K562 (cell line): ENCODE results near the gene SCG3. TPM values are rescaled to one million over a fixed set of nuclear protein-coding genes. Genes with fewer than 3 reads are reported as not detected.

ENCODE experiments used
- C11orf30 ChIP-seq: fragments of 450-650 bp; IDR thresholded peaks from 2 replicates; pipeline ENCODE4 v1.6.1; 2016; ENCODE audit warnings: low read depth, mild to moderate bottlenecking
- CLOCK ChIP-seq: fragments of 250-450 bp; sonication (Bioruptor Pico); IDR thresholded peaks from 2 replicates; pipeline ENCODE4 v1.4.0; 2020; ENCODE audit warnings: mild to moderate bottlenecking, moderate library complexity, borderline replicate concordance
- HINFP ChIP-seq: fragments of 450-650 bp; conservative IDR thresholded peaks from 2 replicates; pipeline ENCODE4 v1.6.1; 2016; ENCODE audit warnings: missing genetic modification characterization, low read depth, mild to moderate bottlenecking, control low read depth, missing compliant biosample characterization
- PCBP2 ChIP-seq: fragments of 200-400 bp; formaldehyde crosslinking; IDR thresholded peaks from 2 replicates; pipeline ENCODE4 v1.6.1; 2018; ENCODE audit warnings: low read length, low read depth, mild to moderate bottlenecking, moderate library complexity; ENCODE audit not compliant: poor library complexity, severe bottlenecking
- PHTF2 ChIP-seq: fragments of 250-450 bp; sonication (Bioruptor Pico); IDR thresholded peaks from 2 replicates; pipeline ENCODE4 v1.5.0; 2021; ENCODE audit warnings: mild to moderate bottlenecking
- RCOR1 ChIP-seq, 2 experiments: IDR thresholded peaks; 2 replicates each; pipeline ENCODE4 v1.6.1; 2012; ENCODE audit warnings: low read depth in 2 of 2, low read length in 2 of 2, borderline replicate concordance in 1 of 2, improper control_type of control experiment in 1 of 2
- SAFB2 ChIP-seq: fragments of 200-400 bp; formaldehyde crosslinking; IDR thresholded peaks from 2 replicates; pipeline ENCODE4 v1.6.1; 2018; ENCODE audit warnings: borderline replicate concordance, low read length, low read depth, moderate library complexity; ENCODE audit not compliant: severe bottlenecking
- SIN3A ChIP-seq, 2 experiments: fragments of 150-350 bp in 1 of 2; IDR thresholded peaks; 2 replicates each; pipeline ENCODE4 v1.6.1; 2011 to 2016; ENCODE audit warnings: borderline replicate concordance in 2 of 2, low read depth in 2 of 2, low read length in 2 of 2, mild to moderate bottlenecking in 2 of 2, moderate library complexity in 2 of 2; ENCODE audit not compliant: control insufficient read depth in 1 of 2
- TCF3 ChIP-seq: sonication (generic); formaldehyde crosslinking; IDR thresholded peaks from 2 replicates; pipeline ENCODE4 v1.4.0; 2020; ENCODE audit warnings: mild to moderate bottlenecking, missing genetic modification reagents
- XRCC3 ChIP-seq: fragments of 450-650 bp; IDR thresholded peaks from 2 replicates; pipeline ENCODE4 v1.6.1; 2017; ENCODE audit warnings: mild to moderate bottlenecking, moderate library complexity
- ZBED1 ChIP-seq: IDR thresholded peaks from 2 replicates; pipeline ENCODE4 v1.6.1; 2014
- ZNF224 ChIP-seq: sonication (generic); formaldehyde crosslinking; IDR thresholded peaks from 2 replicates; pipeline ENCODE4 v1.8.0; 2022; ENCODE audit warnings: mild to moderate bottlenecking, missing genetic modification reagents
- ZNF318 ChIP-seq, 2 experiments: fragments of 450-650 bp; IDR thresholded peaks; 2 replicates each; pipeline ENCODE4 v1.6.1; 2016; ENCODE audit warnings: mild to moderate bottlenecking in 2 of 2, borderline replicate concordance in 1 of 2, low read depth in 1 of 2, moderate library complexity in 1 of 2
- ZNF707 ChIP-seq: fragments of 250-450 bp; sonication (Bioruptor Pico); conservative IDR thresholded peaks from 2 replicates; pipeline ENCODE4 v1.8.0; 2022; ENCODE audit warnings: inconsistent platforms, mild to moderate bottlenecking, moderate library complexity
- ZNF778 ChIP-seq: fragments of 450-650 bp; formaldehyde crosslinking; IDR thresholded peaks from 2 replicates; pipeline ENCODE4 v1.4.0; 2020; ENCODE audit warnings: mild to moderate bottlenecking, moderate library complexity
- polyA plus RNA-seq, 8 experiments: library from polyadenylated mRNA; depleted of rRNA in 4 of 8; stranded (reverse) in 5 of 8; unstranded in 3 of 8; fragments of >200 nt; fragmentation: Nextera tagmentation in 2 of 8; fragmentation: Illumina TruSeq in 1 of 8; extraction: Ambion mirVana in 2 of 8; extraction: Trizol in 1 of 8; gene quantifications; 2 replicates each; pipeline versions ENCODE4 v1.2.1 to v1.2.3, GENCODE V29; 2011 to 2014; ENCODE audit warnings: inconsistent platforms in 1 of 8, missing spikeins in 1 of 8
- total RNA-seq, 7 experiments: library from RNA; depleted of rRNA in 6 of 7; stranded (reverse); fragments of >200 nt in 6 of 7; fragmentation: Illumina TruSeq in 2 of 7; extraction: Trizol in 2 of 7; gene quantifications; 2 replicates each; pipeline versions ENCODE4 v1.2.1 to v1.2.3, GENCODE V29; 2011 to 2021; ENCODE audit warnings: low replicate concordance in 1 of 7

The SCG3 gene
- total and polyA plus RNA-seq, 9 of the 15 experiments (the other 6 are each of a cell fraction or from before 2014, with no cell fraction given), result 13.0 to 43.8 (median 21.0) TPM

GRCh38 chr15:51681303-51681963 is at the start of gene SCG3 (continued):
- TF ChIP-seq ZNF318 (IDR thresholded peaks at IDR 0.05; ENCODE audit: borderline replicate concordance in 1 of 2, low read depth in 1 of 2) (no peak), RCOR1 (IDR thresholded peaks at IDR 0.05; ENCODE audit: borderline replicate concordance in 1 of 2, low read depth in 2 of 2, low read length in 2 of 2) (peak in 1 of 2 experiments; percentile 96; a peak in 2 of 4 replicates), C11orf30 (peak; percentile 33; the same call in 1 of the 2 replicates), XRCC3 (no peak), SAFB2 (no peak), ZNF224 (peak; percentile 87), CLOCK (CRISPR knock-in tag) (no peak), ZBED1 (no peak), PHTF2 (no peak), SIN3A (IDR thresholded peaks at IDR 0.05; ENCODE audit: borderline replicate concordance in 2 of 2, control insufficient read depth in 1 of 2, low read depth in 2 of 2, low read length in 2 of 2) (peak; percentile 94 to 98), TCF3 (CRISPR knock-in tag) (peak; percentile 66), HINFP (tag) (no peak), ZNF707 (no peak), PCBP2 (no peak), ZNF778 (CRISPR knock-in tag) (no peak)
